HCT116 (cell line): ENCODE data around the gene ZNF584. TPM values are rescaled to one million over a fixed set of nuclear protein-coding genes. Genes with fewer than 3 reads are reported as not detected.
A peak's percentile ranks its signal among the peaks of the same experiment; 100 is the strongest.

ENCODE experiments used
- ATAC-seq: fragments of 200-7000 bp; cut with Tn5 transposase; 2 replicates; pipeline ENCODE4 v1.9.1; 2020; ENCODE audit warnings: mild to moderate bottlenecking, moderate library complexity
- BruUV-seq: library from RNA; stranded (reverse); fragments of 400-500 nt; replicated peaks from 2 replicates; lab custom pipeline; 2021; lab: Mats Ljungman, UMichigan
- CTCF ChIA-PET: fragments of 300-600 bp; sonication (Branson Sonifier 250); formaldehyde crosslinking; loops from one replicate; lab custom pipeline; 2021; ENCODE audit warnings: antibody characterized with exemption; lab: Charles Lee
- POLR2A ChIA-PET: fragments of 300-600, 350-600 bp; sonication (Branson Sonifier 250); formaldehyde crosslinking; loops from one replicate; lab custom pipeline; 2021; ENCODE audit warnings: antibody characterized with exemption; lab: Charles Lee
- RAD21 ChIA-PET, 2 experiments: fragments of 300-600 bp; sonication (Branson Sonifier 250); formaldehyde crosslinking; loops; one replicate each; lab custom pipeline; 2023; ENCODE audit warnings: low total read pairs in 2 of 2; ENCODE audit not compliant: uncharacterized antibody in 2 of 2, unreplicated experiment in 2 of 2, low non-redundant PET in 1 of 2; lab: Charles Lee
- DNase-seq: peaks from one replicate; pipeline ENCODE4 v3.0.0-alpha.2; 2010; ENCODE audit warnings: low read depth, low spot score
- H2AFZ ChIP-seq: fragments of 200-600 bp; shearing (Covaris generic), sonication (generic); 2 replicates; pipeline ENCODE4 v1.6.1; 2017; ENCODE audit warnings: low read depth, mixed run types, mixed read lengths, antibody characterized with exemption, low read length; ENCODE audit not compliant: poor library complexity, severe bottlenecking
- H3K27ac ChIP-seq: 2 replicates; pipeline ENCODE4 v1.5.1; 2012; ENCODE audit warnings: low read depth, low read length
- H3K27me3 ChIP-seq: fragments of 200-600 bp; sonication (generic); 2 replicates; pipeline ENCODE4 v1.6.1; 2016; ENCODE audit warnings: mixed run types, low read length, mixed read lengths; ENCODE audit not compliant: insufficient read depth
- H3K36me3 ChIP-seq, 2 experiments: fragments of 200-500 bp in 1 of 2; fragments of 200-600 bp in 1 of 2; sonication (Bioruptor generic) in 1 of 2; sonication (generic) in 1 of 2; 2 replicates each; pipeline versions ENCODE4 v1.5.1 to v1.6.1; 2014 to 2016; ENCODE audit warnings: low read length in 2 of 2, inconsistent platforms in 1 of 2, mixed read lengths in 1 of 2, mixed run types in 1 of 2; ENCODE audit not compliant: insufficient read depth in 2 of 2, control insufficient read depth in 1 of 2
- H3K4me1 ChIP-seq, 2 experiments: fragments of 200-600 bp in 1 of 2; sonication (generic) in 1 of 2; 2 replicates each; pipeline versions ENCODE4 v1.5.1 to v1.6.1; 2012 to 2017; ENCODE audit warnings: low read length in 2 of 2, inconsistent platforms in 1 of 2, mild to moderate bottlenecking in 1 of 2, mixed read lengths in 1 of 2, mixed run types in 1 of 2, moderate library complexity in 1 of 2; ENCODE audit not compliant: insufficient read depth in 2 of 2, control insufficient read depth in 1 of 2
- H3K4me2 ChIP-seq: fragments of 200-600 bp; sonication (generic); 2 replicates; pipeline ENCODE4 v1.6.1; 2017; ENCODE audit warnings: mixed run types, low read length, mixed read lengths
- H3K4me3 ChIP-seq, 2 experiments: fragments of 200-600 bp in 1 of 2; sonication (generic) in 1 of 2; replicated peaks in 1 of 2; 2 replicates each; pipeline ENCODE4 v1.5.1; 2011 to 2016; ENCODE audit warnings: low read length in 2 of 2, control low read depth in 1 of 2, low read depth in 1 of 2, mild to moderate bottlenecking in 1 of 2, mixed read lengths in 1 of 2, mixed run types in 1 of 2
- H3K79me2 ChIP-seq: fragments of 200-600 bp; sonication (generic); 2 replicates; pipeline ENCODE4 v1.6.1; 2017; ENCODE audit warnings: mild to moderate bottlenecking, mixed run types, low read length, moderate library complexity, mixed read lengths; ENCODE audit not compliant: insufficient read depth
- H3K9ac ChIP-seq: fragments of 200-600 bp; sonication (generic); 2 replicates; pipeline ENCODE4 v1.6.1; 2016; ENCODE audit warnings: low read length, mixed read lengths
- H3K9me2 ChIP-seq: fragments of 200-600 bp; sonication (generic), shearing (Covaris generic); 2 replicates; pipeline ENCODE4 v1.6.1; 2017; ENCODE audit warnings: mixed run types, mild to moderate bottlenecking, moderate library complexity; ENCODE audit not compliant: insufficient read depth
- H3K9me3 ChIP-seq, 2 experiments: fragments of 200-500 bp in 1 of 2; fragments of 200-600 bp in 1 of 2; sonication (Bioruptor generic) in 1 of 2; sonication (generic) in 1 of 2; 2 replicates each; pipeline ENCODE4 v1.6.1; 2014 to 2017; ENCODE audit warnings: low read length in 2 of 2, mixed read lengths in 2 of 2, inconsistent platforms in 1 of 2, low read depth in 1 of 2, mild to moderate bottlenecking in 1 of 2, mixed run types in 1 of 2, moderate library complexity in 1 of 2; ENCODE audit not compliant: control insufficient read depth in 1 of 2, insufficient read depth in 1 of 2
- H4K20me1 ChIP-seq: fragments of 200-600 bp; sonication (generic), shearing (Covaris generic); 2 replicates; pipeline ENCODE4 v1.6.1; 2017; ENCODE audit warnings: mixed run types, mild to moderate bottlenecking, moderate library complexity; ENCODE audit not compliant: insufficient read depth
- CEBPB ChIP-seq: IDR thresholded peaks from 2 replicates; pipeline ENCODE4 v1.6.1; 2012; ENCODE audit warnings: low read depth
- EGR1 ChIP-seq: IDR thresholded peaks from 2 replicates; pipeline ENCODE4 v1.6.1; 2012; ENCODE audit warnings: low read depth
- ELF1 ChIP-seq: IDR thresholded peaks from 2 replicates; pipeline ENCODE4 v1.6.1; 2012; ENCODE audit warnings: low read depth, borderline replicate concordance
- EZH2 ChIP-seq: fragments of 200-600 bp; sonication (generic); IDR thresholded peaks from 2 replicates; pipeline ENCODE4 v1.6.1; 2017; ENCODE audit warnings: antibody characterized with exemption, mixed run types
- FOSL1 ChIP-seq: IDR thresholded peaks from 2 replicates; pipeline ENCODE4 v1.6.1; 2012; ENCODE audit warnings: low read depth
- JUND ChIP-seq: IDR thresholded peaks from 2 replicates; pipeline ENCODE4 v1.6.1; 2012
- POLR2A ChIP-seq: IDR thresholded peaks from 2 replicates; pipeline ENCODE4 v1.7.0; 2011; ENCODE audit warnings: borderline replicate concordance; ENCODE audit not compliant: insufficient read depth, insufficient read length; ENCODE audit errors: extremely low read depth
- POLR2AphosphoS5 ChIP-seq: IDR thresholded peaks from 2 replicates; pipeline ENCODE4 v1.6.1; 2011; ENCODE audit warnings: mild to moderate bottlenecking, low read depth, low read length, moderate library complexity
- RAD21 ChIP-seq: IDR thresholded peaks from 2 replicates; pipeline ENCODE4 v1.6.1; 2012; ENCODE audit warnings: low read depth, mild to moderate bottlenecking
- SIN3A ChIP-seq: IDR thresholded peaks from 2 replicates; pipeline ENCODE4 v1.6.1; 2012; ENCODE audit warnings: low read depth
- SP1 ChIP-seq: IDR thresholded peaks from 2 replicates; pipeline ENCODE4 v1.6.1; 2012; ENCODE audit warnings: low read depth
- SRF ChIP-seq: IDR thresholded peaks from 2 replicates; pipeline ENCODE4 v1.6.1; 2012; ENCODE audit warnings: low read depth
- TCF7L2 ChIP-seq: IDR thresholded peaks from 2 replicates; pipeline ENCODE4 v1.7.0; 2011; ENCODE audit warnings: borderline replicate concordance, inconsistent platforms; ENCODE audit not compliant: insufficient read depth, insufficient read length; ENCODE audit errors: extremely low read depth
- YY1 ChIP-seq: IDR thresholded peaks from 2 replicates; pipeline ENCODE4 v1.6.1; 2011; ENCODE audit warnings: low read length, low read depth, moderate library complexity, mild to moderate bottlenecking; ENCODE audit not compliant: insufficient replicate concordance; ENCODE audit errors: extremely low read depth
- ZBTB33 ChIP-seq: IDR thresholded peaks from 2 replicates; pipeline ENCODE4 v1.6.1; 2011; ENCODE audit warnings: mild to moderate bottlenecking, low read length, moderate library complexity; ENCODE audit not compliant: insufficient replicate concordance; ENCODE audit errors: extremely low read depth
- ZFX ChIP-seq: fragments of 450-650 bp; IDR thresholded peaks from 2 replicates; pipeline ENCODE4 v1.6.1; 2017
- ZNF274 ChIP-seq: fragments of 200-500 bp; sonication (Bioruptor generic); IDR thresholded peaks from 2 replicates; pipeline ENCODE4 v1.6.1; 2014; ENCODE audit warnings: mild to moderate bottlenecking, low read depth, low read length, inconsistent platforms
- intact Hi-C: fragments of 100-400 bp; cut with micrococcal nuclease; formaldehyde crosslinking; loops from 2 replicates; pipeline ENCODE4 v1.10.0; 2022
- total RNA-seq: library from RNA; stranded (reverse); gene quantifications from one replicate; pipeline ENCODE4 v1.2.1, GENCODE V29; 2021; ENCODE audit not compliant: unreplicated experiment
- TF ChIP-seq, protein P1 (sequence below): IDR thresholded peaks from 2 replicates; pipeline ENCODE4 v1.6.1; 2012
- TF ChIP-seq, protein P2 (sequence below), 3 experiments: fragments of 200-600 bp in 1 of 3; sonication (generic) in 1 of 3; IDR thresholded peaks in 2 of 3; conservative IDR thresholded peaks in 1 of 3; 2 replicates each; pipeline ENCODE4 v1.5.1; 2012 to 2017; ENCODE audit warnings: low read depth in 2 of 3, low read length in 2 of 3, antibody characterized with exemption in 1 of 3, borderline replicate concordance in 1 of 3, control low read depth in 1 of 3, mild to moderate bottlenecking in 1 of 3, mixed read lengths in 1 of 3, mixed run types in 1 of 3, moderate library complexity in 1 of 3; ENCODE audit not compliant: insufficient read depth in 1 of 3

The ZNF584 gene
- total RNA-seq, 1 experiment from 2014 or later: 25.8 TPM

DNA sequence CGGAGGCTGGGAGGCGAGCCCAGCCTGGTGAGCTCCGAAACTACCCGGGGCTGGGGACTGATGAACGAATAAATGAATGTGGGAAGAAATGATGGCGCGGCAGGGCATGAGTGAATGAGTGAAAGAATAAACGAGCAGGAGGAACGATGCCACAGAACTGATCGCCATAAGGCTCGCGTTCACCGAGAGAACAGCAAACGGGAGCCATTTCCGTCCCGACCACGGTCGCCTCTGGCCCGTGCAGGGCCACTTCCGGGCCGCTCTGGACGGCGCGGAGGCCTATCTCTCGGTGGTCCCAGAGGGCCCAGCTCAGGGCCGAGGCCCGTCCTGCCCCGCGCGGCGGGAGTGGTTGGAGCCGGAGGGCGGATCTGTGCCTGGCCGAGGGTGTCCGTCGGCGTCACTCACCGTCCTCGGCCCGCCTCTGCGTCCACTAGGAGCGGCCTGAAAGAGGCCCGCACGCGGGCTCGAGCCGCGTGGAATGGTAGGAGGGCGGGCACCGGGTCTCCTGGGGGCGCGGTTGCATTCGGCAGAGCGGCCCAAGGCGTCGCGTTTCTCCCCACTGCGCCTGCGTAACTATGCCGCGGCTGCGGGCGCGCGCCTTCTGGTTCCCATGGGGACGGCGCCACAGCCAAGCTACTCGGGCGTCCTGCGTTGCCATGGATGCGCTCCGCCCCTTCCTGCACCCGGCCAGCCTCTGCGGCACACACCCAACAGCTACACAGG is 46.0 kb upstream of the ZNF584 start, which contains the start of gene ZNF497:
TSS of gene ZNF497 (minus strand) at position 480 of the 723 bp plus-strand sequence. CDS start 5,116 bp downstream, outside the sequence.
- Histone ChIP-seq H3K9me3 (no peaks in the 10 kb centered on the region), H4K20me1 (no peaks in the 10 kb centered on the region), H3K27ac (peak within 1 kb of the TSS; percentile 100), H3K9me2 (no peaks in the 10 kb centered on the region), H2AFZ (peak within 1 kb of the TSS; percentile 23), H3K9ac (peak within 1 kb of the TSS; percentile 93), H3K27me3 (no peaks in the 10 kb centered on the region), H3K79me2 (0 out of 2 replicates have a peak, but pooled peaks cover 3% of the 10 kb centered on the region), H3K4me3 (peak within 1 kb of the TSS; percentile 81 to 90), H3K36me3 (no peaks in the 10 kb centered on the region), H3K4me2 (peak within 1 kb of the TSS; percentile 91), H3K4me1 (peaks cover 6 to 19% of the 10 kb centered on the region in 2 experiments; a peak in 3 of 4 replicates)
- RAD21 ChIA-PET: interaction anchor here in 1 of 2 experiments (0.5 to 1.2 kb wide), 2 partner anchors 84 to 179 kb away, joined by 5 to 9 read pairs; partner anchors contain the start of genes ZNF274 and ZNF8
- CTCF ChIA-PET: interaction anchor here (0.5 to 1.3 kb wide), 4 partner anchors 33 to 158 kb away, joined by 3 to 7 read pairs (median 4); partner anchors contain the start of gene ZBTB45
- ATAC-seq (peak; percentile 91), DNase-seq (peak; percentile 94)
- TSS peak; percentile 79 for BruUV-seq
- POLR2A ChIA-PET: interaction anchor here (0.6 to 2.2 kb wide), 21 partner anchors 8 to 616 kb away, joined by 3 to 10 read pairs (median 5); partner anchors contain the start of genes TRIM28, ZBTB45, ZNF274 and ZNF544
- intact Hi-C loops: loop anchor here (1.0 kb wide), 2 partner anchors 19 to 35 kb away; partner anchors contain the start of gene ZNF837
- TF ChIP-seq ZNF274: no peak
- TF ChIP-seq, protein P1, sequence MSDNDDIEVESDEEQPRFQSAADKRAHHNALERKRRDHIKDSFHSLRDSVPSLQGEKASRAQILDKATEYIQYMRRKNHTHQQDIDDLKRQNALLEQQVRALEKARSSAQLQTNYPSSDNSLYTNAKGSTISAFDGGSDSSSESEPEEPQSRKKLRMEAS: peak; percentile 75
- no peak for TF ChIP-seq TCF7L2
- no peak for TF ChIP-seq ZBTB33
- no peak for TF ChIP-seq CEBPB
- peak; percentile 92; the same call in 1 of the 2 replicates for TF ChIP-seq POLR2AphosphoS5
- no peak; the same call in none of the 2 replicates for TF ChIP-seq SIN3A
- TF ChIP-seq, protein P2, sequence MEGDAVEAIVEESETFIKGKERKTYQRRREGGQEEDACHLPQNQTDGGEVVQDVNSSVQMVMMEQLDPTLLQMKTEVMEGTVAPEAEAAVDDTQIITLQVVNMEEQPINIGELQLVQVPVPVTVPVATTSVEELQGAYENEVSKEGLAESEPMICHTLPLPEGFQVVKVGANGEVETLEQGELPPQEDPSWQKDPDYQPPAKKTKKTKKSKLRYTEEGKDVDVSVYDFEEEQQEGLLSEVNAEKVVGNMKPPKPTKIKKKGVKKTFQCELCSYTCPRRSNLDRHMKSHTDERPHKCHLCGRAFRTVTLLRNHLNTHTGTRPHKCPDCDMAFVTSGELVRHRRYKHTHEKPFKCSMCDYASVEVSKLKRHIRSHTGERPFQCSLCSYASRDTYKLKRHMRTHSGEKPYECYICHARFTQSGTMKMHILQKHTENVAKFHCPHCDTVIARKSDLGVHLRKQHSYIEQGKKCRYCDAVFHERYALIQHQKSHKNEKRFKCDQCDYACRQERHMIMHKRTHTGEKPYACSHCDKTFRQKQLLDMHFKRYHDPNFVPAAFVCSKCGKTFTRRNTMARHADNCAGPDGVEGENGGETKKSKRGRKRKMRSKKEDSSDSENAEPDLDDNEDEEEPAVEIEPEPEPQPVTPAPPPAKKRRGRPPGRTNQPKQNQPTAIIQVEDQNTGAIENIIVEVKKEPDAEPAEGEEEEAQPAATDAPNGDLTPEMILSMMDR (IDR thresholded peaks at IDR 0.05 in 2 of 3, conservative IDR thresholded peaks at IDR 0.05 in 1 of 3; ENCODE audit: borderline replicate concordance in 1 of 3, insufficient read depth in 1 of 3, low read depth in 2 of 3, low read length in 2 of 3): no peak
- no peak for TF ChIP-seq RAD21
- TF ChIP-seq JUND: no peak
- peak; percentile 93 for TF ChIP-seq ZFX
- TF ChIP-seq POLR2A: peak; percentile 84
- TF ChIP-seq ELF1: no peak; the same call in 1 of the 2 replicates
- TF ChIP-seq FOSL1: no peak
- TF ChIP-seq EZH2: no peak
- peak; percentile 52; the same call in 1 of the 2 replicates for TF ChIP-seq EGR1
- TF ChIP-seq YY1: peak; percentile 85
- TF ChIP-seq SRF: no peak
- no peak; the same call in 1 of the 2 replicates for TF ChIP-seq SP1
